Measurements from ENCODE around the gene NEGR1. TPM values are rescaled to one million over a fixed set of nuclear protein-coding genes. Genes with fewer than 3 reads are reported as not detected.

Gene NEGR1
- polyA plus RNA-seq, 1 donor from 2014 or later, result 47.4 TPM

- H3F3A ChIP-seq (ENCODE audit: insufficient read depth, low read length, poor library complexity, severe bottlenecking), result no peaks in the 10 kb centered on the region
- H3K4me2 ChIP-seq (ENCODE audit: low read length), result no peak overlapping the region
- H3K9me3 ChIP-seq (ENCODE audit: low read length), result no peaks in the 10 kb centered on the region
- H3K9ac ChIP-seq (ENCODE audit: low read length), result no peak overlapping the region
- H3K27me3 ChIP-seq (ENCODE audit: insufficient read depth, low read depth, low read length), result no peaks in the 10 kb centered on the region
- TF ChIP-seq EZH2 (IDR thresholded peaks at IDR 0.05; ENCODE audit: borderline replicate concordance, insufficient read depth, low read length, poor library complexity, severe bottlenecking) (no peak), REST (IDR thresholded peaks at IDR 0.05; ENCODE audit: borderline replicate concordance) (no peak), TAF1 (IDR thresholded peaks at IDR 0.05; ENCODE audit: low read depth) (no peak), CTCF (IDR thresholded peaks at IDR 0.05; ENCODE audit: poor library complexity, severe bottlenecking) (no peak), EP300 (conservative IDR thresholded peaks at IDR 0.05; ENCODE audit: poor library complexity, severe bottlenecking) (no peak), POLR2AphosphoS5 (IDR thresholded peaks at IDR 0.05) (no peak), MXI1 (conservative IDR thresholded peaks at IDR 0.05; ENCODE audit: poor library complexity, severe bottlenecking) (no peak), RAD21 (conservative IDR thresholded peaks at IDR 0.05) (no peak), SMC3 (conservative IDR thresholded peaks at IDR 0.05; ENCODE audit: poor library complexity) (no peak)
- no peaks in the 10 kb centered on the region for H3K79me2 ChIP-seq (replicated peaks; ENCODE audit: insufficient read depth, low read length)
- H3K4me3 ChIP-seq (ENCODE audit: low read length), result no peak overlapping the region
- no peaks in the 10 kb centered on the region for H3K9me2 ChIP-seq (ENCODE audit: insufficient read depth, low read length)
- no peak overlapping the region for H3K27ac ChIP-seq (ENCODE audit: low read length)
- no peak overlapping the region for H2AFZ ChIP-seq (ENCODE audit: low read depth, low read length)
- H4K20me1 ChIP-seq (ENCODE audit: insufficient read depth), result no peaks in the 10 kb centered on the region
- no peaks in the 10 kb centered on the region for H3K36me3 ChIP-seq (ENCODE audit: insufficient read depth, low read length)
Measured at GRCh38 chr1:71733121-71733520, 549.2 kb downstream of the NEGR1 start.

- no peak overlapping the region for H2AFZ ChIP-seq (ENCODE audit: low read depth, low read length)
- H3K4me3 ChIP-seq (ENCODE audit: low read length), result no peak overlapping the region
- H3K9me2 ChIP-seq (ENCODE audit: insufficient read depth, low read length), result no peaks in the 10 kb centered on the region
- H3K27ac ChIP-seq (ENCODE audit: low read length), result no peak overlapping the region
- H3F3A ChIP-seq (ENCODE audit: insufficient read depth, low read length, poor library complexity, severe bottlenecking), result no peaks in the 10 kb centered on the region
- no peaks in the 10 kb centered on the region for H4K20me1 ChIP-seq (ENCODE audit: insufficient read depth)
- H3K27me3 ChIP-seq (ENCODE audit: insufficient read depth, low read depth, low read length), result no peaks in the 10 kb centered on the region
- H3K36me3 ChIP-seq (ENCODE audit: insufficient read depth, low read length), result no peaks in the 10 kb centered on the region
- no peak for TF ChIP-seq TAF1 (IDR thresholded peaks at IDR 0.05; ENCODE audit: low read depth)
- no peak for TF ChIP-seq EP300 (conservative IDR thresholded peaks at IDR 0.05; ENCODE audit: poor library complexity, severe bottlenecking)
- no peak for TF ChIP-seq REST (IDR thresholded peaks at IDR 0.05; ENCODE audit: borderline replicate concordance)
- no peak for TF ChIP-seq RAD21 (conservative IDR thresholded peaks at IDR 0.05)
- no peak for TF ChIP-seq SMC3 (conservative IDR thresholded peaks at IDR 0.05; ENCODE audit: poor library complexity)
- TF ChIP-seq POLR2AphosphoS5 (IDR thresholded peaks at IDR 0.05), result no peak
- no peak for TF ChIP-seq EZH2 (IDR thresholded peaks at IDR 0.05; ENCODE audit: borderline replicate concordance, insufficient read depth, low read length, poor library complexity, severe bottlenecking)
- no peak for TF ChIP-seq CTCF (IDR thresholded peaks at IDR 0.05; ENCODE audit: poor library complexity, severe bottlenecking)
- TF ChIP-seq MXI1 (conservative IDR thresholded peaks at IDR 0.05; ENCODE audit: poor library complexity, severe bottlenecking), result no peak
- H3K4me2 ChIP-seq (ENCODE audit: low read length), result no peak overlapping the region
- no peaks in the 10 kb centered on the region for H3K9me3 ChIP-seq (ENCODE audit: low read length)
- H3K79me2 ChIP-seq (replicated peaks; ENCODE audit: insufficient read depth, low read length), result no peaks in the 10 kb centered on the region
- no peak overlapping the region for H3K9ac ChIP-seq (ENCODE audit: low read length)
Measured at GRCh38 chr1:71721532-71721931, 560.8 kb downstream of the NEGR1 start.
